ENCODE measurements around the gene PNPLA1.

Gene PNPLA1

DNA sequence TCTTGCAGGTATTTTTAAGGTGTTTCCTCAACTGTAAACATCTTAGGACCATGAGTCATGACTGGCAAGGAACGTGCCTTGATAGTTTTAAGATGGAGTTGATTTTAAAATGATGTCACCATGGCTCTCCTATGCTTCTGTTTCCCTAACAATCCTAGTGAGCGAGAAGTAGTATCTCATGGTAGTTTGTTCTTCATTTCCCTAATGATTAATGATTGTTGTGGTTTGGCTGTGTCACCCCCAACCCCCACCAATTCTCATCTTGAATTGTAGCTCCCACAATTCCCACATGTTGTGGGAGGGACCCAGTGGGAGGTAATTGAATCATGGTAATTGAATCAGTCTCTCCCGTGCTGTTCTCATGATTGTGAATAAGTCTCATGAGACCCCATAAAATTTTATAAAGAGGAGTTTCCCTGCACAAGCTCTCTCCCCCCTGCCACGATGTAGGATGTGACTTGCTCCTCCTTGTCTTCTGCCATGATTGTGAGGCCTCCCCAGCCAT lies 83.6 kb downstream of the PNPLA1 start:
- Histone ChIP-seq H3K4me3 (ENCODE audit: low read length) (no peak overlapping the region), H3K27ac (ENCODE audit: low read length) (no peak overlapping the region), H3K9ac (ENCODE audit: low read length) (no peak overlapping the region), H3K4me2 (ENCODE audit: low read length) (no peak overlapping the region), H3K27me3 (ENCODE audit: low read depth, low read length) (peaks cover 5% of the 10 kb centered on the region; the same call in 1 of the 2 replicates), H2AFZ (ENCODE audit: low read depth, low read length) (no peak overlapping the region), H3K9me3 (ENCODE audit: insufficient read depth, low read length) (peaks cover 6% of the 10 kb centered on the region; the same call in 1 of the 2 replicates), H4K20me1 (ENCODE audit: insufficient read depth, low read length) (no peaks in the 10 kb centered on the region), H3K36me3 (replicated peaks; ENCODE audit: low read depth, low read length) (no peaks in the 10 kb centered on the region), H3K4me1 (ENCODE audit: low read length) (peaks cover 10% of the 10 kb centered on the region), H3K79me2 (ENCODE audit: low read length) (no peaks in the 10 kb centered on the region)
- TF ChIP-seq, protein P1, sequence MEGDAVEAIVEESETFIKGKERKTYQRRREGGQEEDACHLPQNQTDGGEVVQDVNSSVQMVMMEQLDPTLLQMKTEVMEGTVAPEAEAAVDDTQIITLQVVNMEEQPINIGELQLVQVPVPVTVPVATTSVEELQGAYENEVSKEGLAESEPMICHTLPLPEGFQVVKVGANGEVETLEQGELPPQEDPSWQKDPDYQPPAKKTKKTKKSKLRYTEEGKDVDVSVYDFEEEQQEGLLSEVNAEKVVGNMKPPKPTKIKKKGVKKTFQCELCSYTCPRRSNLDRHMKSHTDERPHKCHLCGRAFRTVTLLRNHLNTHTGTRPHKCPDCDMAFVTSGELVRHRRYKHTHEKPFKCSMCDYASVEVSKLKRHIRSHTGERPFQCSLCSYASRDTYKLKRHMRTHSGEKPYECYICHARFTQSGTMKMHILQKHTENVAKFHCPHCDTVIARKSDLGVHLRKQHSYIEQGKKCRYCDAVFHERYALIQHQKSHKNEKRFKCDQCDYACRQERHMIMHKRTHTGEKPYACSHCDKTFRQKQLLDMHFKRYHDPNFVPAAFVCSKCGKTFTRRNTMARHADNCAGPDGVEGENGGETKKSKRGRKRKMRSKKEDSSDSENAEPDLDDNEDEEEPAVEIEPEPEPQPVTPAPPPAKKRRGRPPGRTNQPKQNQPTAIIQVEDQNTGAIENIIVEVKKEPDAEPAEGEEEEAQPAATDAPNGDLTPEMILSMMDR (IDR thresholded peaks at IDR 0.05; ENCODE audit: low read depth, low read length) = no peak
- TF ChIP-seq EZH2phosphoT487 (IDR thresholded peaks at IDR 0.05; ENCODE audit: low read depth) = no peak

DNA sequence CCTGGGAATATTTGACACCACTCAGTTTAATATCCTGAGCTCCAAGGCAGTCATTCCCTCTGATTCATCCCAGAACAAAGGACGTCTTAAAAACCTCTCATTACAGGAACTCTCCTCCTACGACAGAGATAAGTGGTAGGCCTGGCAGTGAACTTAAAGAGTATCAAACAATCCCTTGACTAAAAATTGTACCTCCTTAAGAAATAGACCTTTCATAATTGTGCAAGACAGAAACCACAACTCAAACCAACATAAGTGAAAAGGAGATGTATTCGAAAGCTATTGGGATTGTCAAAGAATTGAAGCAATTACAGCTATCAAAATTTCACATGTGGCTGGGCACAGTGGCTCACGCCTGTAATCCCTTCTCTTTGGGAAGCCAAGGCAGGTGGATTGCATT lies 86.0 kb downstream of the PNPLA1 start:
- H3K27ac ChIP-seq (ENCODE audit: low read length) = no peak overlapping the region
- no peak overlapping the region for H3K4me2 ChIP-seq (ENCODE audit: low read length)
- no peaks in the 10 kb centered on the region for H4K20me1 ChIP-seq (ENCODE audit: insufficient read depth, low read length)
- H3K79me2 ChIP-seq (ENCODE audit: low read length) = no peaks in the 10 kb centered on the region
- peaks cover 17% of the 10 kb centered on the region for H3K4me1 ChIP-seq (ENCODE audit: low read length)
- H3K4me3 ChIP-seq (ENCODE audit: low read length) = no peak overlapping the region
- no peak overlapping the region for H3K9ac ChIP-seq (ENCODE audit: low read length)
- H3K36me3 ChIP-seq (replicated peaks; ENCODE audit: low read depth, low read length) = no peaks in the 10 kb centered on the region
- H3K9me3 ChIP-seq (ENCODE audit: insufficient read depth, low read length) = peaks cover 6% of the 10 kb centered on the region; the same call in 1 of the 2 replicates
- H2AFZ ChIP-seq (ENCODE audit: low read depth, low read length) = no peak overlapping the region
- TF ChIP-seq, protein P1 (IDR thresholded peaks at IDR 0.05; ENCODE audit: low read depth, low read length) = no peak
- no peak for TF ChIP-seq EZH2phosphoT487 (IDR thresholded peaks at IDR 0.05; ENCODE audit: low read depth)
- peaks cover 5% of the 10 kb centered on the region; the same call in 1 of the 2 replicates for H3K27me3 ChIP-seq (ENCODE audit: low read depth, low read length)

GRCh38 chr6:36357872-36358225 lies 88.0 kb downstream of the PNPLA1 start:
- Histone ChIP-seq H3K4me1 (ENCODE audit: low read length) (peaks cover 18% of the 10 kb centered on the region), H2AFZ (ENCODE audit: low read depth, low read length) (no peak overlapping the region), H3K27ac (ENCODE audit: low read length) (no peak overlapping the region), H3K4me3 (ENCODE audit: low read length) (no peak overlapping the region), H3K4me2 (ENCODE audit: low read length) (no peak overlapping the region), H3K36me3 (replicated peaks; ENCODE audit: low read depth, low read length) (no peaks in the 10 kb centered on the region), H3K79me2 (ENCODE audit: low read length) (no peaks in the 10 kb centered on the region), H4K20me1 (ENCODE audit: insufficient read depth, low read length) (no peaks in the 10 kb centered on the region), H3K9me3 (ENCODE audit: insufficient read depth, low read length) (peaks cover 2% of the 10 kb centered on the region; the same call in 1 of the 2 replicates), H3K9ac (ENCODE audit: low read length) (no peak overlapping the region), H3K27me3 (ENCODE audit: low read depth, low read length) (peaks cover 2% of the 10 kb centered on the region; the same call in 1 of the 2 replicates)
- TF ChIP-seq, protein P1 (IDR thresholded peaks at IDR 0.05; ENCODE audit: low read depth, low read length) = no peak
- no peak for TF ChIP-seq EZH2phosphoT487 (IDR thresholded peaks at IDR 0.05; ENCODE audit: low read depth)

All from OCI-LY3 (cell line).